GM18502 (cell line): ENCODE data around the gene OLA1.

Experiments used
- ATAC-seq: cut with Tn5 transposase; IDR thresholded peaks from one replicate; pipeline ENCODE4 v1.9.1; 2021; ENCODE audit warnings: mild to moderate bottlenecking; ENCODE audit not compliant: unreplicated experiment, poor library complexity

OLA1 gene

GRCh38 chr2:174227748-174228147, 20.6 kb downstream of the OLA1 start:
- ATAC-seq, result no peak

DNA sequence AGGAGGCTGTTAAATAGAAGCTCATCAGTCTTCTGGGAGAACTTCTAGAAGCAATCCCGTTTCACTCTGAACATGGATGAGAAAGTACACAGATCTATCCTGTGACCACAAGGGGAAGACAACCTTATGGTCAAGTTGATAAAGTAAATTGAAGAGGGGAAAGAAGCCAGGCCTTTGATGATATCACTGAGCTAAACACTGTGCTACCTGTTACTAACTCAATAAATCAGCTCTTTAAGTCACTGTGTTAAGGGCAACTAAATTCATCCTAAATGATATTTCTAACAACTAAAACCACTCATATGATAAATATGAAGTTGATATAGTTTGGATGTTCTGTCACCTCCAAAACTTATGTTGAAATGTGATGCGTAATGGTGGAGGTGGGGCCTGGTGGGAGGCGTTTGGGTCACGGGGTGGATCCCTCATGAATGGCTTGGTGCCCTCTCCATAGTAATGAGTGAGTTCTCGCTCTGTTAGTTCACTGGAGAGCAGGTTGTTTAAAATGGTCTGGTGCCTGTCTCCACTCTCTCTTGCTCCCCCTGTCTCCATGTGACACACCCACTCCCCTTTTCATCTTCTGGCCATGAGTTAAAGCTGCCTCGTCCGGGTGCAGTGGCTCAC, 23.6 kb downstream of the OLA1 start:
- no peak for ATAC-seq

DNA sequence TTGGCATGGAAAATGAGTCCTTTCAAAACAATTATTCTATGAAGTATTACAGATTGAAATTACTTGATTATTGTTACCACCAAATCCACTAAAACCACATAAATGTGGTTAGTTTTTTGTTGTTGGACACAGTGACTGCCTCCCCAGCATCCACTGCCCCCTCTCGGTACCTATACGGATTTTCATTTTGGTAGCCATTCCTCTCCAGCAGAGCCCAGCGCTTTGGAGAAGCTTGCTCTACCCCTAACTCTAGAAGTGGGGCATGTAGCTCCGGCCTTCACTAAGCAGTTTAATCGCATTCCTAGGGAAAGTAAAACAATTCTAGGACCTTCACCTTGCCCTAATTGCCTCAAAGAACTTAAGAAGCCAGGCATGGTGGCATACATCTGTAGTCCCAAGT, 24.2 kb downstream of the OLA1 start:
- no peak for ATAC-seq

GRCh38 chr2:174223388-174223787, 24.9 kb downstream of the OLA1 start:
- no peak for ATAC-seq

GRCh38 chr2:174222154-174222553, 26.2 kb downstream of the OLA1 start:
- no peak for ATAC-seq

DNA sequence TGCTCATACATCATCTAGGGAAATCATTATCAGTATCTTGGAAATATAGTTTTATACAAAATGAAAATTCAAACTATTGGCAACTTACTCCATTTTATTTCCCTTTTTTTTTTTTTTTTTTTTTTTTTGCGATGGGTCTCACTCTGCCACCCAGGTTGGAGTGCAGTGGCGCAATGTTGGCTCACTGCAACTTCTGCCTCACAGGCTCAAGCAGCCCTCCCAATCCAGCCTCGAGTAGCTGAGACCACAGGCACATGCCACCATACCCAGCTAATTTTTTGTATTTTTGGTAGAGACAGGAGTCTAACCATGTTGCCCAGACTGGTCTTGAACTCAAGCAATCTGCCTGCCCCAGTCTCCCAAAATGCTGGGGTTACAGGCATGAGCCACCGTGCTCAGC, 29.0 kb downstream of the OLA1 start:
- ATAC-seq, result no peak

- ATAC-seq, result no peak
Observed at GRCh38 chr2:174218773-174219172, 29.6 kb downstream of the OLA1 start.

DNA sequence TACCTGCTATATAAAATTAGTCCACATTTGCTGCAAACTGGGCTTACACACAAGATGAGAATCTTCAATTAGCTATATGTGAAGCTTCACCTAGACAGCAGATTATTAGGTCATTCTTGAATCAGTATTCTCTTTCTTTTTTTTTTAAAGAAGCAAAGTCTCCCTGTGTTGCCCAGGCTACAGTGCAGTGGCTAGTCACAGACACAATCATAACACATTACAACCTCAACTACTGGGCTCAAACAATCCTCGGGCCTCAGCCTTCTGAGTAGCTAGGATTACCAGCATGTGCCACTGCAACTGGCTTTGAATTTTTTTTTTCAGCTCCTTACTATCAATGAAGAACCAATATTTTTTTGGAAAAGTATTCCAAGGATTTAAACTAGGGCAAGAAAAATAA, 30.5 kb downstream of the OLA1 start:
- ATAC-seq, result no peak

- ATAC-seq, result no peak
Observed at GRCh38 chr2:174211954-174212353, 36.4 kb downstream of the OLA1 start.

DNA sequence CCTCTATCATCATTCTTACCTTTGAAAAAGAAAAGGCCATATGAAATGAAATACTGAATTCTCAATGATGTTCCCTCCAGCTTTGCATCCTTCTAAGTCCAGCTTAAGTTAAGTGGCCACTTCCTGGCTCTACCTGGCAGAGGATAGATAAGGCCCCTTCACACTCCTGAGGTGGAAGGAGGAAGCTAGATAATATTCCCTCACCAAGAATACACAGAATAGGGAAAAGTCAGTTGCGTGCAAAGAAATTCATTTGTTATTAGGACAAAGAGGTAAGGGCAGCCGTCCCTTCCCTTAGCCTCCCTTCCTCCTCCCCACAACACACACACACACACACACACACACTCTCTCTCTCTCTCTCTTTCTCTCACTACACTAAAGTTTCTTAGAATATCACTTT, 37.5 kb downstream of the OLA1 start:
- ATAC-seq, result no peak

DNA sequence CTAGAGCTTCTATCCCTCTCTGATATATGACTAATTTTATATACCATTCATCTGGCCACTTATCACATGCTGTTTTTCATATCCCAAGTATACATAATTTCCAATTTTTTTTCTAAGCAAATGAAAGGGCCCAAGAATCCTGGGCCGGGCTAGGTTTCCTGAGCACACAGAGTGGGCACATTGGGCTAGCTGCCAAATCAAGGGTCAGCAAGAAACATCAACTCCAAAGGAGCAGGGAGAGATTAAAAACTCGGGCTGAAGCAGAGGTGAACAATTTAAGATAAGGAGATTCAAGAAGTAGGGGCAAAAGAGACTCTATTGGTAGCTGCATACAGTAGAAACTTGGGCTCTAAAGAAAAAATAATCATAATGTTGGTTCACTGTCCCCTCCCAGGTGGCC, 39.0 kb downstream of the OLA1 start:
- no peak for ATAC-seq

- no peak for ATAC-seq
Observed at GRCh38 chr2:174208026-174208425, 40.3 kb downstream of the OLA1 start.

DNA sequence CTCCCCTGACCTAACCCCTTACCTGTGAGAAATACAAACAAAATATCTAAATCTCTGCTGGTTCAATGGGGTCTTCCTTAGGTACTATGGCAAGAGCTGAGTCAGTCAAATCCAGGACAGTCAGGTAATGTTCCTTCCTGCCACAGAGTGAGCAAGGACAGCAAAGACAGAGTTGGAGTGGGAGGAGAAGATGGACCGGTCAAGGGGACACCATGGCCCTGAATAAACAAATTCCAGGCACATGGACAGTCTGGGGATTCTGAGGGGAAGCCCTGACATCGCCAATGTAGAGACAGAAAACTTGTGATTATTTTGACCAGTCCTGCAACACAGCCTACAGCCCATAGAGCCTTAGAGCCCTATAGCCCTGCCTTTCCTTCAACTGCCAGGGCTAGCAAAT, 42.8 kb downstream of the OLA1 start:
- ATAC-seq, result no peak

DNA sequence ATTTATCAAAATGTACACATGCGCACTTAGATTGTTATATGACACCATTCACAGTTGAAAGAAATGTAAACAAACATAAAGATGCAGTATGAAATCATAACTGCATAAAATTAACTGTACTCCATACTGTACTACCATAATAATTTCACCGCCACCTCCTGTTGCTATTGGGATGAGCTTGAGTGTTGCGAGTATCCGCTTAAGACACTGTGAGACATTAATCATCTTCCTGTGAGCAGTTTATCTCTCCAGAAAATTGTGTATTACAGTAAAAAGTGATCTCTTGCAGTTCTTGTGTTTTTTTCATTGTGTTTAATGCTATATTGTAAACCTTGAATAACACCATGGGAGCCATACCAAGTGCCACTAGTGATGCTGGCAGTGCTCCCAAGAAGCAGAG, 46.1 kb downstream of the OLA1 start:
- no peak for ATAC-seq

DNA sequence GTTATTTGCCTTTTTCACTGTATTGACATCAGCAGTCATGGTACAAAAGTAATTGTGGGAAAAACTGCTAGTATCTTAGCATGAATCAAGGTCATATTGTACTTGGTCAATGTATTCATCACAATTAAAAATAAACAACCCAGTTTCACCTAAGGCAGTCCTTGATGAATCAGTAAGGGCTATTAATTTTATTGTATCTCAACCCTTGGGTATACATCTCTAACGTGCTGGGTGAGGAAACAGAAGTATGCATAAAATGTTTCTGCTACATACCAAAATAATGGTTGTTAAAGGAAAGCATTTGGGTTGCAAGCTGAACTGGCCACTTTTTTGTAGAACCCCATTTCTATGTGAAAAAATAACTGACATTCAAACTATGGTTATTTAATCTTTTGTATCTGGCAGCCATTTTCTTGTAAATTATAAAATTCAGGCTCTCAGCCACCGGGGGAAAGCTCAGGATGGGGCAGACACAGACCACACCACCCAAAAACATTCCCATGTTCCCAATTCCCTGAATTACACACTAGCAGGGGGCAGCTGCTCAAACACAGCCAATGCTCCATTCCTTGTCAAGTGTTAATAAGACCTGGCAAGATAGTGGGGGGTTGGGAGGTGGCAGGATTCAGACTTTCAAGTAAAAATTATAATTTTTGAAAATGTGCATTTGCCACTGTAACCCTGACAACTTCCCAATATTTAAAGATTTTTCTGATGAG, 49.3 kb downstream of the OLA1 start:
- ATAC-seq, result no peak

- ATAC-seq, result no peak
Observed at GRCh38 chr2:174195253-174195652, 53.1 kb downstream of the OLA1 start.

DNA sequence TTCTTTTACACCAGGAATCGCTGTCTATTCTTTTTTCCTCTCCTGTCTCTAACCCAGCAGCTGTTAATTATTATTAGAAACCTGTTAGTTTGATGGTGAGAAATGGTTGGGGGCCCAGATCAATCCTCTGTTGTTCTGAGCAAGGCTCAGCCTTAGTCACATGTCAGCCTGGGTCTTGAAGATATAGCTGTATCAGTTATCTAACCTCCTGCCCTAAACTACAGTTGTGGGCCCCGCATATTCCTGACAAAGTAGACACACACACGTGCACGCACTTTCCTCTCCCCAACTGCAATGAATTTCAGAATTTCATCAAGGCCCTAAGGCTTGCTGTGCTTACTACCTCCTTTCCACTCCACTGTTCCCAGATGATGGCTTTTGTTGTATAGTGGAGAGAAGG, 54.6 kb downstream of the OLA1 start:
- no peak for ATAC-seq

- no peak for ATAC-seq
Observed at GRCh38 chr2:174192664-174193063, 55.7 kb downstream of the OLA1 start.

DNA sequence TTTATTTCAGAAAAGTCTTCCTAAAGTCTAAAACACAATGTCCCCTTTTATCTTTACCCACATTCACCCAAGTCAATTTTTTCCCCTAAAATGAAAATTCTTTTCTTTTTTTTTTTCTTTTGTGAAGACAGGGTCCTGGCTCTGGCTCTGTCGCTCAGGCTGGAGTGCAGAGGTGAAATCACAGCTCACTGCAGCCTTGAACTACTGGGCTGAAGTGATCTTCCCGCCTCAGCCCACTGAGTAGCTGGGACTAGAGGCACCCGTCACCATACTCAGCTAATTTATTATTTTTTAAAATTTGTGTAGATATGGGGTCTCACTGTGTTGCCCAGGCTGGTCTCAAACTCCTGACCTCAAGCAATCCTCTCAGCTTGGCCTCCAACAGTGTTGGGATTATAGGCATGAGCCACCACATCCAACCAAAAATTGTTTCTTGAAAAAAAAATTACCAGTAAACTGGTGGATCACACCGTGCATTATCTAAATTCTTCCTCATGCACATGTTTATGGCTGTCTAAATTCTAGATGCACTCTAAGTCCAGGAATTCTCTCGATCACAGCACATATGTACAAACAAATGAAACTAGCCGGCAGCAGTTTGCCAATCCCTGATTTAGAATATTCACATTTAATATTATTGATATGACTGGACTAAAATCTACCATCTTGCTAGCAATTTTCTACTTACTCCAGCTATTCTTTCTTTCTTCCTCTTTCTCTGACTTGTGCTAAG, 56.8 kb downstream of the OLA1 start:
- ATAC-seq, result no peak

DNA sequence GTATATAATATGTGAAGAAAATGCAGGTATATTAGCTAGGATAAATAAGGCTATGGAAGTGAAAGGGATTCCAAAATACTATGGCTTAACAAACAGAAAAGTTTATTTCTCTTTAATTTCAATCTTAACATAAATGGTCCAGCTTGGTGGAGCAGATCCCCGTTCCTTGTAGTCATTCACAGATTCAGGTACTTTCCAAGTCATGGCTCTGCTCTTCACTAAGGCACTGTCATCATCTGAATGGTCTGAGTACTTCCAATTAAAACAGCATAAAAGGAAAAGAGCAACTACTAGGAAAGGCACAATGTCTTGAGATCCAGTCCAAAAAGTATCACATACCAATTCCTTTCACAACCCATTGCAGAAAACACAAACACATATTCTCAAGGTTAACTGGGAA, 63.4 kb downstream of the OLA1 start:
- ATAC-seq, result no peak

GRCh38 chr2:174184504-174184903, 63.8 kb downstream of the OLA1 start:
- ATAC-seq, result no peak

DNA sequence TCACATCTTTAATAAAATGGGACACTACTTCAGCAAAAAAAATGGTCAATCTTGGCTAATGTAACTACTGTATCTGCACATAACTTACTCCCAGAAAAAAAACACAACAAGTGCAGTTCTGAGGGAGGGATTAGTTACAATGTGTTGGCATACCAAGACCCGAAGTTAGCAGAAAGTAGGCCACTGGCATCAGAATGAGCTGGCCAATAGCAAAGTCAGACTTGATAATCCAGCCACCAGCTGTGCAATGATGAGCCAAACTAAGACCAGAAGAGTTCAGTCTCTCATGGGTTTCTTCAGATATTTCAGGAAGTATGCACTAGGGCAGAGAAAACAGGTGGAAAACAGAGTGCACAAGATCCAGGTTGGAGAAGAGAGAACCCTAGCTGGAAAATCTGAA, 65.3 kb downstream of the OLA1 start:
- ATAC-seq, result no peak
